ENCODE data around the gene CSK.

The CSK gene

DNA sequence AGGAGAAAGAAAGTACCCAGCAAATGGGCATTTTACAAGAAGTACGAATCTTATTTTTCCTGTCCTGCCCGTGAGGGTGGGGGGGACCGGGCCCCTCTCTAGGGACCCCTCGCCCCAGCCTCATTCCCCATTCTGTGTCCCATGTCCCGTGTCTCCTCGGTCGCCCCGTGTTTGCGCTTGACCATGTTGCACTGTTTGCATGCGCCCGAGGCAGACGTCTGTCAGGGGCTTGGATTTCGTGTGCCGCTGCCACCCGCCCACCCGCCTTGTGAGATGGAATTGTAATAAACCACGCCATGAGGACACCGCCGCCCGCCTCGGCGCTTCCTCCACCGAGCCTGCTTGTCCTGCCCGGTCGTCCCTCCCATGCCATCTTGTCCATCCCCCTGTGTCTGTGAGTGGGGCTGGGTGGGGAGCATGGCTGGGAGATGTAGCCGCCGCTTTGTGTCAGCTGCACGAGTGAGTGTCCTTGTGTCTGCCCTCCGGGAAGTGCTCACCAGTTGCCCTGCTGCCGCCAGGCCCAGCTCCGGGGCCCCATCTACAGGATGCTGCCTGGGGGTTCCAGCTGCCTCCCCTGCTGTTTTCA lies 21.1 kb downstream of the CSK start:
- DNase-seq: no peak

GRCh38 chr15:74804935-74805334 lies 23.1 kb downstream of the CSK start:
- no peak for DNase-seq

GRCh38 chr15:74807282-74807681 lies 25.4 kb downstream of the CSK start:
- no peak for DNase-seq

DNA sequence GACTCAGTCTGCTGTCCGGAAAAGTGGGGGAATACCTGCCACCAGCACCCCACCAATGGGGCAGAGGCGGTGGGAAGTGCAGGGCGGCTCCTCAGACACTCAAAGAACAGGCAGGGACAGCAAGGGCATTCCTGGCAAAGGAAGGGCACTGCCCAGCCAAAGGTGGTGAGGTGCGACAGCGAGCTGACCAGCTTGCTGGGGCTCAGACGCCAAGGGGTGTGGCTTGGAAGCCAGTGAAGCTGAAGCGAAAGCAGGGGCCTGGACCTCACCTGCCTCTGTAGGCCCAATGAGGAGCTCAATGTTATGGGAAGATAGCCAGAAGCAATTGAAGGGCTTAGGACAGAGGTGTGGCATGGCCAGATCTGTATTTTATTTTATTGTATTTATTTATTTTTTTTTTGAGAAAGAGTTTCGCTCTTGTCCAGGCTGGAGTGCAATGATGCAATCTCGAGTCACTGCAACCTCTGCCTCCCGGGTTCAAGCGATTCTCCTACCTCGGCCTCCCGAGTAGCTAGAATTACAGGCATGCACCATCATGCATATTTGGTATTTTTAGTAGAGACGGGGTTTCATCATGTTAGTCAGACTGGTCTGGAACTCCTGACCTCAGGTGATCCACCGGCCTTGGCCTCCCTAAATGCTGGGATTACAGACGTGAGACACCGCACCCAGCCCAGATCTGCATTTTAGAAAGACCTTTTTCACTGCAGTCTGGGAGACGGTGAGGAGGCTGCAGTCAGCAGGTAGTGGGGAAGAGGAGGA lies 26.4 kb downstream of the CSK start:
- DNase-seq: no peak

- no peak for DNase-seq
Observed at GRCh38 chr15:74808840-74809229, 27.0 kb downstream of the CSK start.

GRCh38 chr15:74809242-74809641 lies 27.4 kb downstream of the CSK start:
- no peak for DNase-seq

DNA sequence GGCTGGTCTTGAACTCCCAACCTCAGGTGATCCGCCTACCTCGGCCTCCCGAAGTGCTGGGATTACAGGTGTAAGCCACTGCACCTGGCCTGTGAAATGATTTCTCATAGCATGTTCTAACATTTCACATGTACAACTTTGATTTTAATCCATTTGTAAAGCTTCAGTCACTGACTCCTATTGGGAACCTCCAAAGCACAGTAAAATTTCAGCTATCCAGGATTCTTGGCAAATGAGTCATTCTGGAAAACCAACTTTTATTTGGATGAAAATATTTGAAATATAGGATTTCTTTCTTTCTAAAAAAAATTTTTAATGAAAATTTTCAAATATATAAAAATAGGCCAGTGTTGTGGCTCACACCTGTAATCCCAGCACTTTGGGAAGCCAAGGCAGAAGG lies 28.1 kb downstream of the CSK start:
- no peak for DNase-seq

DNA sequence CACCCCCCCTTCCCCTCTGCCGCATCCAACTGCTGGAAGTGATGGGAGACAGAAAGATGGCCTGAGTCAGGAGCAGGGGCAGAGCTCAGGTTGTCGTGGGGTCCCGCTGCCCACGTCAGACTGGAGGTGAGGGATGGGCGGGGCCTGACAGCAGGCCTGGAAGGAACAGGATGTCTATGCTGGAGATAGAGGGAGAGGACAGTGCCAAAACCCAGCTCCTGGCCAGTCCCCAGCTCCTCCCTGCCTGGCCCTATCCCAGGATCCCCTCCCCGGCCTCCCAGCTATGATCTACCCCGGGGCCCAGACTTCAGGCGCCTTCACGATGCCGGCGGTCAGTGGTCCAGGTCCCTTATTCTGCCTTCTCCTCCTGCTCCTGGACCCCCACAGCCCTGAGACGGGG lies 30.7 kb downstream of the CSK start, which contains the start of gene LMAN1L:
TSS of gene LMAN1L (plus strand) at position 303 of the 400 bp plus-strand sequence. CDS start at position 323, 20 bp downstream.
- DNase-seq: no peak

- no peak for DNase-seq
Observed at GRCh38 chr15:74815121-74815934, 33.4 kb downstream of the CSK start.

GRCh38 chr15:74815961-74816360 lies 34.1 kb downstream of the CSK start:
- no peak for DNase-seq

DNA sequence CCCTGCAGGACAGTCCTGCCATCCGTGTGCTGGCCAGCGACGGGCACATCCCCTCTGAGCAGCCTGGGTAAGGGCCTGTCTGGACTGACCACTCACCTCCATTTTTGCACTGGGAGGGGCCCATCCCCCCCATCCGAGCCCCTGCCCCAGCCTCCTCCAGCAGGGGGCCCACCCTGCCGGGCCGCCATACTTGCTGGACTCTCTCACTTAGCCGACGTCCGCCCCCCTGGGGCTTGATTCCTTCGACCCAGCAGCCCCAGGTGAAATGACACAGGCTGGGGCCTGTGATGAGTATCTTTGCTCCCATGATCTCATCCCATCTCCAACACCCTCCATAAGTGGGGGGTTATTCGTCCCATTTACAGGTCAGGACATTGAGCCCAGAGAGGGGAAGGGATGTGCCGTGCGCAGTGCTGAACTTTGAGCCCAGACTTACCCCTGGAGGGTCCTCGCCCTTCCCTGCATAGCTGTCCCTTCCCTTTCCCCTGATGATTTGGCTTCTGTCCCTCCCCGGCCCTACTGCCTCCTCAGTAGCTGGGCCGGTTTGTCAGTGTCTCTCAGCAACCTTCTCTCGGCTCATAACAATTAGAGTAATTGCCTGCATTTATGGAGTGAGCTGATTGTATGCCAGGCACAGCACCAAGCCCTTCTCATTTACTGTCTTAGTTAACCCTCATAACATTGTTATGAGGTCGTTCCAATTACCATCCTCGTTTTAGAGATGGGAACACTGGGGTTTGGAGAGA lies 34.9 kb downstream of the CSK start:
- DNase-seq: no peak

DNA sequence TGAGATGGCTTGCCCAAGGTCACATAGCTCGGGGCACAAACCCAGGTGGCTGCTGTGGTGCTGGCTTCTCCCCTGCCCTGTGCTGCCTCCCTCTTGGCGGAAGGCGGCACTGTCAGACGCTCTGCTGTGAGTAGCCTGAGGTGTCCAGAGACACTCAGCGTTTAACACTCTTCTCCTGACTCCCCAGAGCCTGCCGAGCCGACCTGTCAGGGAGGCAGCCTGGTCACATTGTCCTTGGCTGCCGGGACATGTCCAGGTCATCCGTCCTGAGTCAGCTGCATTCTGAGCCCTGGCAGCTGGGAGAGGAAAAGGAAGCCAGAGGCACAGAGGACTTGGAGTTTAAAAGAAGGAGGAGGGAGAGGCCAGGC lies 35.5 kb downstream of the CSK start:
- DNase-seq: no peak

DNA sequence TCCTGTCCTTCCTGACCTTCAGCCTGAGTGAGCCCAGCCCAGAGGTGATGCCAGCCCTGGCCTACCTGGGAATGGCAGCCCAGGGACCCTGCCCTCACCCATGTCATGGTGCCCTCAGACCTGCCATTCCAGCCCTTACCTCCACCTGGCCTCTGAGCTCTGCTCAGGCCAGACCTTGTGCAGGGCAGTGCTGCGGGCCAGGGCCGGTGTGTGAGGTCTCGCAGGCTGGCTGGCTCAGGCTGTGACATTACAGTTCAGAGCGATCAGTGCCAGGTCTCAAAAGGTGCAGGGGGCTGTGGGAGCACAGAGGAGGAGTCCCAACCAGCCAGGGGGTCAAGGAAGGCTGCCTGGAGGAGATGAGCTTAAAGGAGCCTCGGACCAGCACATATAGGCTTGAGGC lies 38.2 kb downstream of the CSK start:
- no peak for DNase-seq

DNA sequence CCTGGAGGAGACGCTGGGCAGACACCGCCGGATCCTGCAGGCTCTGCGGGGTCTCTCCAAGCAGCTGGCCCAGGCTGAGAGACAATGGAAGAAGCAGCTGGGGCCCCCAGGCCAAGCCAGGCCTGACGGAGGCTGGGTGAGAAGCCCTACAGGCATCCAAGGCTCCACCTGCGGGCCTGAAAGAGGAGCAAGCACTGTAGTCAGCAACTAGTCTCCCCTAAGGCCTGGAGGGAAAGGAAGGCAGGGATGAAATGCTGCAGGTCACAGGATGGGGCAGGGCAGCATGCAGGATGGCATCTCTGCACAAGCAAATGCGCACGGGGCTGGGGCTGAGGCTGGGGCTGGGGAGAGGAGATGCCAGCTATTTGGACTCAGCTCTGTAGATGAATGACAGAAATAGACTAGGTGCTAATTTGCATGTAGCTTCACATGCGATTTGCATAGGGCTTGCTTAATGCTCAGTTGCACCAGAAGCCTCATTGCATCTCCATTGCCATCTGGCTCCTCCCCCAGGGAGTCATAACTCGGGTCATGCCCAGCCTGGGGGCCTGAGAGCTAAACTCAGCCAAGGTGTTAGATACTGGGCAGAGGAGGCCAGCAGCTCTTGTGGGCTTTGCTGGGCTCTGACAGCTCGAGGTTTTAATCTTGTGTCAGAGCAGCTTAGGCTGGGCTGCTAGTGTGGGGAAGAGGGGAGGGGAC lies 39.4 kb downstream of the CSK start:
- no peak for DNase-seq

GRCh38 chr15:74821790-74822158 lies 39.9 kb downstream of the CSK start:
- no peak for DNase-seq

DNA sequence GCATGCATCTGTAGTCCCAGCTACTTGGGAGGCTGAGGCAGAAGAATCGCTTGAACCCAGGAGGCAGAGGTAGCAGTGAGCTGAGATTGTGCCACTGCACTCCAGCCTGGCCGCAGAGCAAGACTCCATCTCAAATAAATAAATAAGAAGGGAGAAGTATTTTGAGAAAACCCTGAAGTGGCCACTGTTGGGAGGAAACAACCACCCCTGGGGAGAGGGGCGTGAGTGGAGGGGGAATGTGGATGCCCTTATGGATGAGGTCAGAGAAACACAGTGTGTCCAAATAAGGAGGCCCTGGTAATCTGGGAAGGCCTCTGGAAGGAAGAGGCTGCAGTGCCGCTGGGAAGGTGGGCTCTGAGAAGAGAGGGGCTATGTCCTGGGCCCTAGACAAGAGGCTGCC lies 40.4 kb downstream of the CSK start:
- no peak for DNase-seq

DNA sequence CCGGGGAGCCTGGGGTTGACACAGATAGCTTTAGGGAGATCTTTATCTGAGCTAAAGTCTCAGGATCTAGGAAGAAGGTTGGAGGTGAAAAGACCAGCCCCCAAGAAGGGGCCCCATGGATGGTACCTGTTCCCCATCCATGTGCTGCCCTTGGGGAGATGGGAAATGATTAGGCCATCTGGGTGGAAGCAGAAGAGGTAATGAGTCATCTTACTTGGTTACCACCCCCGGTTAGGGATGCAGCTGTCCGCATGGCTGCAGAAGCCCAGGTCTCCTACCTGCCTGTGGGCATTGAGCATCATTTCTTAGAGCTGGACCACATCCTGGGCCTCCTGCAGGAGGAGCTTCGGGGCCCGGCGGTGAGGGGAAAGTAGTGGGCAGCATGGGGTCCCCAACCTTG lies 41.4 kb downstream of the CSK start:
- DNase-seq: no peak

DNA sequence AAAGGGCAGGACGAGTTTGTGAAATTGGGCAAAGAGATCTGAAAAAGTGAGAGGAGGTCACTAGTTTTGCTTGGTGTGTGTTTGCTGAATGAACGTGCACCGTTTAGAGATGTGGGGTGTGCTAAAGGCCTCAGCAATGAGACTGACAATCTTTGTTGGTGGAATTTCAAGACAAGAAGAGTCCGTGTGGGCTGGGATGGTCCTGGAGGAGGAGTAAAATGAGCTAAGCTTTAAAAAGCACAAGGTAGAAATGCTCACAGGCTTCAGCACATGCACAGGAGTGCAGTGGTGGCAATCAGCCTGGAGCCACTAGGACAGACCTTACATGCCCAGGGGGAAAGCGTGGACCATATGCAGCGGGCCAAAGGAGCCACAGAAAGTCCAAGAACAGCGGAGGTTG lies 43.1 kb downstream of the CSK start:
- DNase-seq: no peak

DNA sequence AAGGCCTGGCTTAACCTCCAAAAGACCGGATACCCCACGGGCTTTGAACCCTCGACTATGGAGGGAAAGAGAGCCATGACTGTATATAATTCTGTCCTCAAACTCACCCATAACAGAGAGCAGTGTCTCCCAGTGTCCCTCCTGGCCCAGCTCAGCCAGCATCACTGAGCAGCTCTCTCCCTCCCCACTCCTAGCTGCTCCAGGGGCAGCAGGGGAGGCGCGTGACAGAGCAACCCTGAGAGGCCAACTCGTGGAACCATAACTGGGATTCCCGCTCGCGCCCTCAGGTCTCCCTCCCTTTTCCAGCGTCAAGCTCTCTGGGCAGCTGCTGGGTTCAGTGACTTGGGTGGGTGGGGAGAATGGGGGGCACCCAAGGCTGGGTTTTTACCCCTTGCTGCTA lies 44.0 kb downstream of the CSK start:
- no peak for DNase-seq

DNA sequence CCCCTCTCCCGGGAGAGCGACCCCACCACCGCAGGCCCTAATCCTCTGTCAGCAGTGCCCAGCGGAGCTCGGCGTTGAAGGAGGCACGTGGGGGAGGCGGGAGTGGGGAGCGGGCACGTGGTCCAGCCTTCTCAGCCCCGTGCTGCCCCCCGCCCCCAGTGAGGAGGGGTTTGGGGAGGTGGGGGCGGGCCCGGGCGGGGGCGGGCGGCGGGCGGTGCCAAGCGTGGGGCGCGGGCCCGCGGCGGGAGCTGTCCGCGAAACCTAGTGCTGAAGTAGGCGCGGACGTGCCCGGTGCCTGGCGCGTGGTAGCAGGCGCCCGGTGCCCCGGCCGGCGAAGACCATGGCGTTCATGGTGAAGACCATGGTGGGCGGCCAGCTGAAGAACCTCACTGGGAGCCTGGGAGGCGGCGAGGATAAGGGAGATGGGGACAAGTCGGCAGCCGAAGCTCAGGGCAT lies 44.5 kb downstream of the CSK start, which contains the start of gene CPLX3:
TSS of gene CPLX3 (plus strand) at position 264 of the 456 bp plus-strand sequence. CDS start at position 341, 77 bp downstream.
- DNase-seq: peak; percentile 41

DNA sequence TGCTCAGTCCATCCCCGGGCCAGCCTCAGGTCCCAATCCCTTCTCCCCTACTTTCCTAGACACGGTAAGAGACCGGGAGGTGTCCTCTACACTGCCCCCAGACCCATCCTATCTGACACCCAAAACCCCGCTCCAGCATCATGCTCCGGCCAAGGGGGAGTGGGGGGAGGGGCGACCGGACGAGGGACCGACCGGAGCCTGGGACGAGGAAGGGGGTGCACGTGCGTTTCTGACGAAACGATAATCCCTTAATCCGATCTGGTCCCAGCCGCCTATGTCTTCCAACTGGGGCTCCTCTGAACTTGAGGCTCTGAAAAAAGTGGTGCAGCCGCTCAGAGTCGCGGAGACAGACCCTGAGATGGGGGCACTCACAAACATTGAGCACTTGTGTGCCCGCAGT lies 45.0 kb downstream of the CSK start:
- no peak for DNase-seq

DNA sequence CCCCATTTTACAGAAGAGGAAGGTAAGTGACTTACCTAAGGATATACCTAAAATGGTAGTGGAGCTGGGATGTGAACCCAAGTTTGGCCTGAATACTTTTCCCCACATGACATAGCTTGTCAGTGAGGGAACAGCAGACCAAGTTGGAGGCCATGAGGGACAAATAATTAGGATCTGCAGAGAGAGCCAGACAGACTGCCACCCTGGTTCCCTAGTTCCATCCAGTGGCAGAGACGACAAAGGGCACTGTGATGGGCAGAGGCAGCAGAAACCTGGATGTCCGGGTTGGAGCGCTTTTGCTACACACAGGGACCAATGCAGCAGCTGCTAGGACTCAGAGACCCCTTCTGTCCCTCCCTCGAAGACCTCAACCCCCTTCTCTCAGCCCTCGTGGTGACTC lies 45.7 kb downstream of the CSK start:
- DNase-seq: no peak

- no peak for DNase-seq
Observed at GRCh38 chr15:74828835-74829234, 47.0 kb downstream of the CSK start.
